Stimulated activated naive CD4-positive, alpha-beta T cell (primary cell): ENCODE data around the gene KSR1.
"Not testable (repeated sequence)": the region's sequence is repeated elsewhere in the genome, so short reads cannot be mapped to it uniquely, and the experiment has no call there.

Experiments
- DNase-seq, 6 experiments: peaks; one replicate each; lab custom pipeline; 2025; lab: John Stamatoyannopoulos, UW

KSR1 gene

DNA sequence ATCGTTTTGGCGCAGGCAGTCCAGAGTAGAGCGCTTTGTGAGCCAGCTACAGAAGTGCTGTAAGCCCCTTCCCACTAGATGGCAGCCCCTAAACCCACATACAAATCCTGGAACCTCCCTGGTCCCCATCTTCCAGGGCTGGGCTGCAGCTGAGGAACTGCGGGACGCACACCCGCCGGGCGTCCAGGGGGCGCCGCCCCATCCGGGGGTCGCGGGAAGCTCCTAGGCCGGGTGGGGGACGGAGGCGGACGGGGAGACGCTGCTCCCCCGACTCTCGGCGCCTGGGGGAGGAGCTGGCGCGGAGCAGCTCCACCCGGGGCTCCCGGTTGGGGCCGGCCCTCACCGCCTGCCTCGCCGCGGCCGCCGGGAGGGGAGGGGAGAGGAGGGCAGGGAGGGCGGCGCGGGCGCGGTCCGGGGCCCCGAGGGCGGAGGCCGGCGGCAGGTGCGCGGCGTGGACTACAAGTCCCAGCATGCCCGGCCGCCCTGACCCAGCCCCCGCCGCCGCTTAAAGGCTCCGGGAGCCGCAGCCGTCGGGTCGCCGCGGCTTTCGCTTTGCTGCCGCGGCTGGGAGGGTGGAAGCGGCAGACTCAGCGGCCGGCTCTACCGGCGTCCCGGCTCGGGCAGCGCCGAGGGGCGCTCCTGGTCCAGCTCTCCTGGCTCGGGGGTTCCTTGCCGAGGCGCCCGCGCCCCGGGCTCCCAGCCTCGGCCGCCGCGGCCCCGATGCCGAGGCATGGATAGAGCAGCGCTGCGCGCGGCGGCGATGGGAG is at the start of gene KSR1:
TSS of gene KSR1 (plus strand) at position 535 of the 767 bp plus-strand sequence. CDS start at position 731, 196 bp downstream.
- DNase-seq, result peak; percentile 59 to 81 (median 72)

DNA sequence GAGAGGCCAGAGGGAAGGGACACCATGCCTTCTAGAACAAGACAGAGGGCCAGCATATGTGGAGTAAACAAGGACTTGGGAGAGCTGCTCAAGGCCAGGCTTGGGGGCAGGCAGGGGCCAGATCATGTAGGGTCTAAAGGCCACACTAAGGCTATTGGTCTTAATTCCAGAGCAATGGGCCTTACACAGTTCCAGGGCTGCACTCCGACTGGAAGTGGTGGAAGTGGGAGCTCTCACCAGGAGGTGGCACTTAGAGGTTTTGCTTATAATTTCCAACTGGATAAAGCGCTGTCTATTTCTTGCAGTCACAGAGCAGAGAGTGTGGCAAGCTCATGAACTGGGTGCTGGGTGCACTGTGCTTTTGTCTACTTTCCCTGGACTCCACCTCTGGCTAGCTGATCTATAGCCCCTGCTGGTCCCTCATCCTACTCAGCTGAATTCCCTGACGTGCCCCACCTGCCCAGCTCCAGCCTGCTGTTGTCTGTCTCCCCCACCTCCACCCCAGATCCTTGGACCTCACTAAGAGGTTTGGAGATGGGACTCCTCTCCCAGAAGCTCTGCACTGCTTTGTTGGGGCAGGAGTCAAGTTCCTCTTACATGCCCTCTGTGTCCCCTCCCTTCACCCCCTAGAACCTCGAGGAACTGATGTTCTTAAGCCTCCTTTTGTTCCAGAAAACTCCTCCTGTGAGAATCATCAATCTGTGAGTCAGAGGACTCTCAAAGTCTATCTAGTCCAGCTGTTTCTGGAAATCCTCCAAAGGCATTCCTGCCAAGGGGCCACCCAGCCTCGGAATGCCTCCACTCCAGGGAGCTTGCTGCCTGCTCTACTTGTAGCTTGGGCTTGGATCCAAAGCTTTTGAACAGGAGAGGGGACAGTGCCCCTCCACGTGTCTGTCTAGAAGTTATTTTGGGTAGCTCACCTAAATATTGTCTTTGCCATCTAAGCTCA is 48.1 kb upstream of the KSR1 start:
- no peak for DNase-seq

DNA sequence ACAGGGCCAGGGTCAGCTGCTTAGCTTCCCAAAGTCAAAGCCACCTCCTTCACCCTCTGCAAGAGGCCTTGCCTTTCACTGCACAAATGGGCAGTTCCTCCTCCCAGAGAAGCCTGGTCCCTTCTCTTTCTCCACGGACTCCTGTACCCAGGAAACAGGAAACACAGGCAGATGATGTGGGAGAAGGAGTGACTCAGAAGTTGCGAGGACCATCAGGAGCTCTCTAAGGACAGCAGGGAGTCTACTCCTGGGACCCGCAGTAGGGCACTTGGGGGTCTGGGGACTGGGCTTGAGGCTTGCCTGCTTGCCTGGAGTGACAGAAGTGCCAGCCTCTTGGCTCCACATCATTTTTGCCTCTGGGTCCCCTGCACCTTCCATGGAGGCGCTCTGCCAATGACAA is 47.4 kb upstream of the KSR1 start:
- no peak for DNase-seq

DNA sequence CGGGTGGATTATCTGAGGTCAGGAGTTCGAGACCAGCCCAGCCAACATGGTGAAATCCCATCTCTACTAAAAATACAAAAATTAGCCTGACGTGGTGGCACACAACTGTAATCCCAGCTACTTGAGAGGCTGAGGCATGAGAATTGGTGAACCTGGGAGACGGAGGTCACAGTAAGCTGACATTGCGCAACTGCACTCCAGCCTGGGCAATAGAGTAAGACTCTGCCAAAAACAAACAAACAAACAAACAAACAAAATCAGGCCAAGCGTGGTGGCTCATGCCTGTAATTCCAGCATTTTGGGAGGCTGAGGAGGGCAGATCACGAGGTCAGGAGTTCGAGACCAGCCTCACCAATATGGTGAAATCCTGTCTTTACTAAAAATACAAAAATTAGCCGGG is 44.1 kb upstream of the KSR1 start:
- DNase-seq, result not testable (repeated sequence)

DNA sequence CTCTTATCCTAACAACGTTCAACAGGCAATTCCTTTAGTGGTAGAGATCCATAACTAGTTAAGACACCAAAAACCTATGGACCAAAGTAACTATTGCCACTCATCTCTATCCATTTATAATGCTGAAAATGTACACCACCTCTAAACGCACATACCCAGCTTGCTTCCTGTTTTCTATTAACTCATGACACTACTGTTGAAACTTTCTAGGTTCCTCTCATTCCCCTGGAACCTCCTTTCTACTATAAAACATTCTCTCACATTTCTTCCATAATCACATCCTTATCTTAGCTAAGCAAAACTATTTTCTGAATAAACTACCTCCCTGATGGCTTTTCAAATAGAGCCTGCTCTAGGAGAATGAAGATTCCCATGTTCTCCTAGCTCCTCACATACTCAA is 42.9 kb upstream of the KSR1 start:
- DNase-seq, result no peak

DNA sequence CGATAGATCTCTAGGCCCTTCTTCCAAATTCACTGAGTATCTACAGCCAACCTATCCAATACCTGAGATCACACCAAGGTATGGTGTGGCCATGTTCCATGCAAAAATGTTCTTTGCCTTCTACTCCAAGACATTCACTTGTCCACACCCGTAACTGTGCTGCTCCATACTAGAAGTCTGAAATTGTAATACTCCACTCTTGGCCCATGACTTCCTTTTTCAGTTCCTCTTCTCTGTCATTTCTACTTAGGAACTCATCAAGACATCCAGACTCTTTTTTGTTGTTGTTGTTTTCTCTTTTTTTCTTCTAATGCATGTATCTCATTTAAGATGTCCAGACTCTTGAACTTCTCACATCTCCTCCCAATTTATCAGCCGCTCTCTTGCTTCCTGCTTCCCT is 42.5 kb upstream of the KSR1 start:
- DNase-seq, result no peak

DNA sequence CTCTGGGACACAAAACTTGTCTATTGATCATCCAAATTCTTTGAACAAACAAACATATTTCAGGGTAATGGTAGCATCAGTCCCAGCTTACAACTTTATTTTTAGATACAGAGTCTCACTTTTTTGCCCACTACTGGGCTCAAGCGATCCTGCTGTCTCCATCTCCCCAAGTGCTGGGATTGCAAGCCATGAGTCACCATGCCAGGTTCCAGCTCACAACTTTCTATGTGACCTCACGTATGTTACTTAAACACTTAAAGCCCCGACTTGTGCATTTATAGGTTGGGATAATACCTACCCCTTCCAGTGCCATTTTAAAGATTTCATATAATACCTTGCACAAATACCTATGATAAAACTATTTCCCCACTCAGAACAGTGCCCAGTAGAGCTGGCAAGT is 42.0 kb upstream of the KSR1 start:
- no peak for DNase-seq

DNA sequence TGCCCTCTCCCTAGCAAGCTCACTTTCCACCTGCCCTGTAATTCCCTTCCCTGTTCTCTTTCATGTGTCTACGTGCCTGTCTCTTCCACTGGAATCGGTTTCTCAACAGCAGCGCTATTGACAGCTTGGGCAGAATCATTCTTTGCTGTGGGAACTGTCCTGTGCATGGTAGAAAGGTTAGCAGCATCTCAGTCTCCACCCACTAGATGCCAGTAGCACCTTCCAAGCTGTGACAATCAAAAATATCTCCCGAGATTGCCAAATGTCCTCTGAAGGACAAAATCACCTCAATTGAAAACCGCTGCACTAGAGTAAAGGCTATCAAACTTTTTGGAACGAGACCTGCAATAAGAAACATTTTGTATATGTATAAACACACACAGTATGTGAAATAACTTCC is 41.6 kb upstream of the KSR1 start:
- DNase-seq, result no peak

DNA sequence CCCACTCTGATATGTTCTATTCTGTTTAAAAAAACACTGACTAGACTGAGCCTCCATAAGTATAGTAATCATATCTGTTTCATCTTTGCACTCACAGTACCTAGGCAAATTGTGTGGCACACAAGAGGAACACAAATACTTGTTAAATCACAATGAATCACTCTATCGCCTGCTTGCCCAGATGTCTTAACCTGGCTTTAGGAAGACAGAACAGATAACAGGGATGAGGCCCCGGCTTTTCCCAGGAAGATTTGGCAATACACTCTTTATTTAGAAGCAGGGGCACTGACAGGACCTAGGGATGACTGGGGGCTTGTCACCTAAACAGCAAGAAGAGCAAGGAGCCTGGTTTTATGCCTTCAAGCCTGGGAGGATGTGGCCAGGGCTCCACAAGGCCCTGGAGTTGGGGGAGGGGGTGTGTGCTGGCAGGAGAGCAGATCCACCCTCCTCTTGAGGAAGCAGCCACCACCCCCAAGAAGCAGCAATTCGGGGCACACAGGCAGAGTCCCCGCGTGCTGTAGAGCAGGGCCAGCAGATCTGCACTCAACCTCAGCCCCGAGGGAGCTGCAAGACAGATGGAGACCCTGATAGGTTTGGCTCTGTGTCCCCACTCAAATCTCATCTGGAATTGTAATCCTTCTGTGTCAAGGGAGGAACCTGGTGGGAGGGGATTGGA is 41.0 kb upstream of the KSR1 start:
- no peak for DNase-seq

DNA sequence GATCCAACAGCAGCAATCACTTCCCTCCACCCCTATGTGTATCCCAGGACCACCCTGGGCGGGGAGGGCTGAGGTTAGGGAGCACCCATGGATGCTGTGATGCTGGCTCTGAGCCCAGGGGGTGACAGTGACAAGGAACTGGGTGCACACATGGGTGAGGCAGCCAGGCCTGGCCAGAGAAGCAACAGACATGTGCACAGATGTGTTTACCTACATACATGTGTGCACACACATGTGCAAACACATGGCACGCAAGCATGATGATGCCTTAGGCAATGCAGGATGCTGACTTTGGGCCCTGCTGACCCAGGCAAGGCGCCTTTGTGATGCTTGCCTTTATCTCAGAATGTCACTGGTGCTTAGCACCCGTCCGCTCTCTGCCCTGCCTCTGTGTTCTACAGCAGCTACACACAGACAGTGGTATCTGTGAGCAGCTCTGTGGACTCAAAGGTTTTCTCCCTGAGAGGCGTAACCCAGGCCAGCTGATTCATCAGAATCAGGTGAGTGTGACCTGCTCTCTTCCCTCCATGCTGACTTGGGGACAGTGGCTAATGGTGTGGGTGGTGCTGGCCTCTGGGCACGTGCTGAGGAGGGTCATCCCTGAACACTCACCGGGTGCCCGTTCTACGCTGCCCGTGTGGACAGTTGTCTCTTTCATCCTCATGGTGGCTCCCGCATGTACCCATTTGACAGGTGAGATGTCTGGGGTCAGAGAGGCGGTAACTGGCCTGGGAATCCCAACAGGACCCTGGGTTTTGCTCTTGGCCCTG is 38.5 kb upstream of the KSR1 start:
- DNase-seq, result no peak

DNA sequence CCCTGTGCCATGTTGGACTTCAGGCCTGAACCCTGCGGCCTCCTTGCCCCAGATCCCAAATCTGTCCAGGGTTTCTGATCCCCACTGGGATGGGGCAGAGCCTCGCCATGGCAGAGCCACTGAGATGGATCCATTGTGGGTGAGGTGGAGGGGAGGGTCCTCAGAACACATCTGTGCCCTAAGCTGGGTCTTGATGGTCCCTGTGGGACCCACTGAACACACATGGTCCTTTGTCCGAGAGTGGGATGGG is 38.0 kb upstream of the KSR1 start:
- DNase-seq, result no peak

DNA sequence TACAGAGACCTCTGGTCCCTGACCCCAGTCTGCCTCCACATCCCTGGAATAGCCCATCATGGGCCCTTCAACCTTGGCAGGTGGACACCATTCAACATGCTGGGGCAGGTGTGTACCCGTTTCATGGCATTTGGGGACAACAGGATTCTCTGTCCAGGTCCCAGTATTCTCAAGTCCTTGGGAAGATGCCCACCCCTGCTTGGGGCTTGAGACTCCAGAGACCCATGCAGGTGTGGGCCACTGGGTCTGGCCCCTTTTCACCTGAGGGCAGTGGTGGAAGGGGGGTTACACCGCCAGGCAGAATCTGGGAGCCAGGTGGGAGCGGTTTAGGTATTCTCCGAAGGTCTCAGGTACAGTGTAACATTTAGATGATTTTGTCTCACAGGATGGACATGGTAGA is 37.1 kb upstream of the KSR1 start:
- no peak for DNase-seq

DNA sequence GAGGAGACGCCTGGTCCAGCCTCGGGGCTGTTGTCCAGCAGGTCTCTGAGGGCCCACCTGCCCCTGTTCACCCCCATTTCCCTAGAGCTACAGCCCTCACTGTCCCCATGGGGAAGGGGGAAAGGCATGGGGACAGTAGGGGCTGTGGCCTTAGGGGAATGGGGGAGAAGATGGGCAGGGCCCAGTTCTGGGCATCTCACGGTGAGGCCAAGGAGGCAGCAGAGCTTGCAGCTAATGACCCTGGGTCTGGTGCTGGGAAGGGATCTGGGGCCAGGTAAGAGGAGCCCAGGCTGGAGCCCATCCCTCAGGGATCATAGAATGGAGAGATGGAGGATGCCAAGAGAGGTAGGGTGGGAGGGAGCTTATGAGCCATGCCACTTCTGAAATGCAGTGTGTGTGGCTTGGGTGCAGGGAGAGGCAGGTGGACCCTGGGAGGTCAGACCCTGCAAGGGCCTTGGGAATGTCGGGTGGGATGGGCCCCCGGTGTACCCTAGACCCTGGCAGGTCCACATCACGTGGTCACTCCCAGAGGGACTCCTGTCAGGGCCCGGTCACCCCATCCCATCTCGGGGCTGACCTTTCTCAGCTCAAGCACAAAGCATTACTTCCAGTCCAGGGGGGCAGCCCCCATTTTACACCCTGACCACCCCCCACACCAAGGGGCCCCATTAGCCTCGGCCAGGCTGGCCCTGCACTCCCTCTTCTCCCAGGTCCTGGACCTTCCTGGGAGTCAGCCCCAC is 35.9 kb upstream of the KSR1 start:
- no peak for DNase-seq

DNA sequence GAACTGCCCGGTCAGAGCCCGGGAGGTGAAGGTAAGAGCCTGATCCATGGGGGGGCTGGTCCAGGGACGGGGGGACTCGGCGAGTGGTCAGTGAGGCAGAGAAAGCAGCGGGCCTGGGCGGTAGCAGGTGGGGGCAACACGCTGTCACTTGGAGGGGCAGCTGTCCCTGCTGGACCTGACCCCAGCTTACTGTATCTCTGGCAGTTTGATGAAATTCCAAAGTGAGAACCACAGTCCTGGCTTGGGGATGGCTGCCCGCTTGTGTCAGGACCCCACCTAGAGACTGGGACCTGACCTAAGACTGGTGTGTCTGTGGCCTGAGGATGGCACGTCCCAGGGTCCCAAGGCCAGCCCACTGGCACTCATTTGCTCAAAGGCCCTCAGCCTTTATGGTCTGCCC is 35.1 kb upstream of the KSR1 start:
- no peak for DNase-seq

DNA sequence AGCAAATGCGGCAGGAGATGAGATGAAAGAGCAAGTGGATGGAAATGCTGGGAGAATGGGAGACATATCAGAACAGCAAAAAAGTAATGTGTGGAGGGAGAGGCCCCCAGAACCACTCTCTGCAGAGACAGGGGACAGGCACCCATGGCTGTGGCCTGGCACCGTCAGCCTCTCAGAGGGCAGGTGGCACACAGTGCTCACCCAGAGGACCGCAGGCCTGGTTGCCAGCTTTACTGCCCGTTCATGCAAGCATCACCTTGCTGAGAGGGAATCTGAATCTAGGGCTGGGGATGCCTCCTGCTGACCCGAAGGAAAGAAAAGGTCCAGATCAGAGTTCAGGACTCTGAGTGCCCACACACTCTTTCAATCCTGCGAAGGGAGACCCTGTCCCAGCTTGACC is 34.6 kb upstream of the KSR1 start:
- not testable (repeated sequence) for DNase-seq

DNA sequence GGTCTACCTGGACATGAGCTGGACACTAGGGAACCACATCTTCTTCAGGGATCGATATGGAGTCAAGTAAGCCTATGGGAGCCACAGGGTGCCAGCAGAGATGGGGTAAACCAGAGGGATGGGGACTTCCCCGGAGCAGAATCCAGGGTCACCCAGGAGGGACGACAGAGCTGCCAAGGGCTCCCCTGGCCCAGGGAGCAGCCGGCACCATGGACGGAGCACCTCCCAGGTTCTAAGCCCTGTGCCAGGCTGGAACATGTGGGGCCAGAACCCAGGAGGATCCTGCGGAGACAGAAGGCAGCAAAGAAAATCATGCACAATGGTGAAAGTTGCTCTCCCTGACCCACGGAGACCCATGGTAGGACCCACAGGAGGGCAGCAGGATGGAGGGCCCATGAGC is 33.6 kb upstream of the KSR1 start:
- no peak for DNase-seq

DNA sequence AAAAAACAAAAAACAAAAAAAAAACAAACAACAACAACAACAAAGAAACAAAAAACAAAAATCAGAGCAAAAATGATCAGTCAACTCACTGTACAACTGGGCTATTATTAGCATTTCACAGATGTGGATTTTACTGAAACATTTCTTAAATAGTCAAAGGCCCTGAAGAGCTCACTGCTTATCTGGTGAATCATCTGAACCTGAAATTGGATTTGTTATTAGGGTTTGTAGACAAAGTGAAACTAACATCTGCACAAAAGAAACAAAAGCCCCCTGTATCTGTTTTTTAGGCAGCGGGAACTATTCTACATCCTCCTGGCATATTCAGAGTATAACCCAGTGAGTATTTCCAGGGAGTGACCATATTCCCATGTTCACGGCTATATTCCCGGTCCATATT is 32.6 kb upstream of the KSR1 start:
- DNase-seq, result no peak

DNA sequence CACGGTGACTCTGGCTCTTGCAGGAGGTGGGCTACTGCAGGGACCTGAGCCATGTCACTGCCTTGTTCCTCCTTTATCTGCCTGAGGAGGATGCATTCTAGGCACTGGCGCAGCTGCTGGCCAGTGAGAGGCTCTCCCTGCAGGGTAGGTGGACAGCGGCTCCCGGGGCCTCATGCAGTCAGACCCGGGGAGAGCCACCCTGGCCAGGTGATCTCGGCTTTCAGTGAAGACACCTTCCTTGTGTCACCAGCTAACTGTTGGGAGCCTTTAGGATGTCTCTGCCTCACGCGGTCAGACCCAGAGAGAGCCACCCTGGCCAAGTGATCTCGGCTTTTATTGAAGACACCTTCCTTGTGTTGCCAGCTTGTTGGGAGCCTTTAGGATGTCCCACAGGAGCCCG is 31.7 kb upstream of the KSR1 start:
- no peak for DNase-seq

DNA sequence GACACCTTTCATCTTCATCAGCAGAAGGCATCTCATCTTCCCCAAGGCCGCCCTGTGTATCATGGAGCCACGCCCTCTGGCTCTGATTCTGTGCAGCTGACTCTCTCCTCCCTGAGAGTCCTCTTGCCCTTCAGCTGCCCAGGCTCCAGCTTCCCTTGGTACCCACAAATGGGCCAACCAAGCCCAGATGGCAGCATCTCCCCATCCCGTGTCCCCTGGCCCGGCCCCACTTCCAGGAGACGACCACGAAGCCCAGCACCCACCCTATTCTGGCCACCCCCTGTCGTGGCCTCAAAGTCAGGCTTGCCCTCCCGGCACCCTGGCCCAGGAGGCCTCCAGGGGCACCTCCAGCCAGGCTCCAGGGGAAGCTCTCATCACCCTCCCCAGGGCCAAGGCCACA is 31.3 kb upstream of the KSR1 start:
- DNase-seq, result no peak

DNA sequence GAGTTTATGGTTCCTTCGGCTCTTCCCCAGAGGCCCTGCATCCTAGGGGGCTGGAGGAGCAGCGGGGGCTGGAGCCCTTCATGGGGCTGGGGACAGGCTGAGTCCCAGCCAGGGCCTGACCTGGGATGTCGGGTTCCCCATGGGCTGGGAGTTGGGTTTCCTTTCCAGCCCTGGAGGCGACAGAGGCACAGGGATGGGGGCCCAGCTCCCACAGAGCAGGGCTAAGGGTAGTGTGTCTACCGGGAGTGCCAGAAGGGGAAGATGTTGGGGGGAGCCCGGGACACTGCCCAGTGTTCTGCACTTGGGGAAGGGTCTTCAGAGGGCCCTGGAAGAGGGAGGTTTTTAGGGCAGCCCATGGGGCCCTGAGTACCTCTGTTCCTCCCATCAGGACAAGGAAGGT is 30.7 kb upstream of the KSR1 start:
- DNase-seq, result not testable (repeated sequence)

DNA sequence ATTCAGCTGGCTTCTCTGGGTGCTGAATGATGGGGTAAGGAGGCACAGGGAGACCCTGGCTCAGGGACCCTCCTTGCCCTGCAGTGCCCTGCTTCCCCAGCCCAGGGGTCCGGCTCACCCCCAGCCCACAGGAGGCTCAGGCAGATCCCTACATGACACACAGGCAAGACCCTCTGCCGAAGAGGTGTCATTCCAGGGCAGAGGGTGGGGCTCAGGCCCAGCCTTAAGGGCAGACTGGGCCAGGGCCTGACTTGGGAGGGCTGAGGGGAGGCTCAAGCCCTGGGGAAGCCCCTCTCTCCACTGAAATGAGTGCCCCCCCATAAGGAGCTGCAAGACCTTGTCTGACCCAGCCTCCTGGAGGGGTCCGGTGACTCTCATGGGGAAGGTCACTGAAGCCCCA is 30.3 kb upstream of the KSR1 start:
- no peak for DNase-seq
